ENCODE results near the gene TBXT. TPM values are rescaled to one million over a fixed set of nuclear protein-coding genes. Genes with fewer than 3 reads are reported as not detected.

TBXT gene
- total RNA-seq, 1 donor from 2014 or later, result not detected

GRCh38 chr6:166119116-166119911, 48.3 kb downstream of the TBXT start:
- intact Hi-C loops (cut with micrococcal nuclease), result no loop called here

- intact Hi-C loops (cut with micrococcal nuclease), result no loop called here
These were observed 52.0 kb downstream of the TBXT start for GRCh38 chr6:166115609-166116008.

GRCh38 chr6:166112580-166112979, 55.1 kb downstream of the TBXT start:
- intact Hi-C loops (cut with micrococcal nuclease), result no loop called here

GRCh38 chr6:166109608-166110007, 58.0 kb downstream of the TBXT start:
- intact Hi-C loops (cut with micrococcal nuclease), result no loop called here

Other genes with a start within 250 kb of the TBXT start
- gene PRR18, start 140.5 kb upstream of the TBXT start, total RNA-seq, result not detected in 2 replicates
- 60.8 and 60.9 TPM in 2 replicates for gene SFT2D1, start 174.7 kb upstream of the TBXT start, total RNA-seq
- 30.0 and 32.7 TPM in 2 replicates for gene MPC1, start 215.1 kb upstream of the TBXT start, total RNA-seq